H54 (cell line): ENCODE results near the gene CEP89.
A peak's percentile ranks its signal among the peaks of the same experiment; 100 is the strongest.
"Not testable (repeated sequence)": the region's sequence is repeated elsewhere in the genome, so short reads cannot be mapped to it uniquely, and the experiment has no call there.

ENCODE experiments used
- DNase-seq: peaks from one replicate; pipeline ENCODE4 v3.0.0; 2011; ENCODE audit warnings: low spot score, mixed read lengths; ENCODE audit not compliant: insufficient read length
- FAIRE-seq: peaks from 3 replicates; lab custom pipeline; 2011; peaks lifted over from hg19 to GRCh38; lab: Jason Lieb, UNC
- POLR2A ChIP-seq: IDR thresholded peaks from 2 replicates; pipeline ENCODE4 v1.6.1; 2011; ENCODE audit warnings: low read depth, mild to moderate bottlenecking, low read length

The CEP89 gene

GRCh38 chr19:32971715-32972540, at the start of gene CEP89, which contains the start of gene FAAP24:
Gene CEP89, minus strand, starts transcription at chr19:32971958. Its CDS starts 84 bp downstream, at chr19:32971874.
Gene FAAP24, plus strand, starts transcription at chr19:32972242. Its CDS starts 955 bp downstream, at chr19:32973197.
- peak; percentile 91 for FAIRE-seq
- TF ChIP-seq POLR2A, result peak; percentile 79
- peak; percentile 99 for DNase-seq

DNA sequence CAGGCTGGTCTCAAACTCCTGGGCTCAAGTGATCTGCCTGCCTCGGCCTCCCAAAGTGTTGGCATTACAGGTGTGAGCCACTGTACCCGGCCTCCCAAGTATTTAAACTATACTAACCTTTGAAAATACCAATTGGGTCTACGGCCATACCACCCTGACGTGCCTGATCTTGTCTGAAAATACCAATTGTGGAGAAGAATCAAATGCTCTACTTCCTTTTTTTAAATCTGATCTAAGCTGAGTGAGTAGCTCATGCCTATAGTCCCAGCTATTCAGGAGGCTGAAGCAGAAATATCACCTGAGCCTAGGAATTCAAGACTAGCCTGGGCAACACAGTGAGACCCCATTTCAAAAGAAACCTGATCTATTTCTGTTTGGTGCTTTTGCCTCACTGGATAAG, 39.1 kb upstream of the CEP89 start:
- not testable (repeated sequence) for DNase-seq, FAIRE-seq

DNA sequence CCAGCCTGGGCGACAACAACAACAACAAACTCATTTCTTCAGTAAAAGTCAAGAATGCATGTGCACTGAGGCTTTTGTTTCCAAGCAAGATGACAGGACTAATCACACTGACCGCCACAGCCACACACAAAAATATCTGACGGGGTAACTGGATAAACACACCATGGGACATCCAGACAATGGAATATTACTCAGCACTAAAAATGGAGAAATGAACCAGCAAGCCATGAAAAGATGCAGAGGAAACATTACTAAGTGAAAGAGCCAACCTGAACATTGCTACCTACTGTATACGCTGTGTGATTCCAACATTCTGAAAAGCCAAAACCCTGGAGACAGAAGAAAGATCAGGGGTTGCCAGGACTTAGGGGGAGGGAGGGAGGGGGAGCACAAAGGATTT, 37.0 kb upstream of the CEP89 start:
- DNase-seq (no peak), FAIRE-seq (no peak)
- no peak for TF ChIP-seq POLR2A

GRCh38 chr19:33005440-33005839, 33.7 kb upstream of the CEP89 start:
- no peak for DNase-seq
- TF ChIP-seq POLR2A, result no peak
- FAIRE-seq, result no peak

DNA sequence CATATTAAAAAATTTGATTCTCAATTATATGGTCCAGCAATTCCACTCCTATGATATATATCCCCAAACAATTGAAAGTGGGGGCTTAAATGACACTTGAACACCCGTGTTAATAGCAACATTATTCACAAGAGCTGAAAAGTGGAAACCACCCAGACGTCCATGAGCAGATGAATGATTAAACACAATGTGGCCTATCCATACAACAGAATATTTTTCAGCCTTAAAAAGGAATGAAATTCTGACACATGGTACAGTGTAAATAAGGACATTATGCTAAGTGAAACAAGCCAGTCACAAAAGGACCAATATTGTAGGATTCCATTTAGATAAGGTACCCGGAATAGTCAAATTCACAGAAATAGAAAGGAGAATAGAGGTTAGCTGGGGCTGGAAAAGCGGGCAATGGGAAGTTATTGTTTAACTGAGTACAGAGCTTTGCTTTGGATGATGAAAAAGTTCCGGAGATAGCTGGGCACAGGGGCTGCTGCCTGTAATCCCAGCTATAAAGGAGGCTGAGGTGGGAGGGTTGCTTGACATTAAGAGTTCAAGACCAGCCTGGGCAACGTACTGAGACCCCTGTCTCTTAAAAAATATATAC, 31.8 kb upstream of the CEP89 start:
- FAIRE-seq, DNase-seq: not testable (repeated sequence)

- not testable (repeated sequence) for DNase-seq, FAIRE-seq
Measured at GRCh38 chr19:33002126-33002865, 30.5 kb upstream of the CEP89 start.

- FAIRE-seq (no peak), DNase-seq (no peak)
- no peak for TF ChIP-seq POLR2A
Measured at GRCh38 chr19:33000910-33001309, 29.2 kb upstream of the CEP89 start.

GRCh38 chr19:33000510-33000909, 28.8 kb upstream of the CEP89 start:
- no peak for DNase-seq
- no peak for FAIRE-seq
- TF ChIP-seq POLR2A, result no peak

- FAIRE-seq (no peak), DNase-seq (no peak)
- no peak for TF ChIP-seq POLR2A
Measured at GRCh38 chr19:32998722-32999121, 27.0 kb upstream of the CEP89 start.

GRCh38 chr19:32997716-32998355, 26.1 kb upstream of the CEP89 start:
- no peak for TF ChIP-seq POLR2A
- FAIRE-seq (no peak), DNase-seq (no peak)

GRCh38 chr19:32997061-32997464, 25.3 kb upstream of the CEP89 start:
- FAIRE-seq, DNase-seq: not testable (repeated sequence)

DNA sequence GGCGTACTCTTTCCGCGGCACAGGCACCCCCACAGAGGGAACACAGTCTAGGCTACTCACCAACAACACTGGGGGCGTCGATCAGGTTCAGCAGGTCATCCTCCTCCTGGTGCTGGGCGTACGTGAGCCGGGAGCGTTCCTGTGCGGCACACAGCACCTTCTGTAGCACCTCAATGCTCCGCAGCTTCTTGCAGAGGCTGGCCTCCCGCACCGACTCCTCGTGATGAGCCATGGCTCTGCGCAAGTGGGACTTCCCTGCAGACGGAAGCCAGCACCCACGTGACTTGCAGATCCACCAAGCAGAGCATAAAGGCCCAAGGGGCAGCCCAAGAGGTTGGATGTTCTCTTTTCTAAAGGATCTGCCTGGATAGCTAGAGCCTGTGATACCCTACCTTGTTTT, 24.2 kb upstream of the CEP89 start:
- DNase-seq, FAIRE-seq: not testable (repeated sequence)

DNA sequence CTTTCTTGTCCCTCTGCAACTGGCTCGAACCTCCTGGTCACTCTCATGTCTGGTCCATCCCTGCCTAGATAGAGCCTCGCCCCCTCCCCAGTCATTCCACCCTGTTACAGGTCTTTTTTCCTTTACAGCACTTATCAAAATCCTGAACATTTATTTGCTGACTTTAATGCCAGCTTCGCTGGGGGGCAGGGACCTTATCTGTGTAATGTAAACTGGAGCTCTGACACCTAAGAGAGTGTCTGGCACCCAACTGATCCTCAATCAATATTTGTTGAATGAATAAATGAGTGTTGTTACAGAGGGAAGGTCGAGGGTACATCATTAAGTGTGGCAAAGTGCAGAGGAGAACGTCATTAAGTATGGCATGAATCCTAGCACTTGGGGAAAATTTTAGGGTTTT, 17.0 kb upstream of the CEP89 start:
- TF ChIP-seq POLR2A, result no peak
- no peak for DNase-seq

DNA sequence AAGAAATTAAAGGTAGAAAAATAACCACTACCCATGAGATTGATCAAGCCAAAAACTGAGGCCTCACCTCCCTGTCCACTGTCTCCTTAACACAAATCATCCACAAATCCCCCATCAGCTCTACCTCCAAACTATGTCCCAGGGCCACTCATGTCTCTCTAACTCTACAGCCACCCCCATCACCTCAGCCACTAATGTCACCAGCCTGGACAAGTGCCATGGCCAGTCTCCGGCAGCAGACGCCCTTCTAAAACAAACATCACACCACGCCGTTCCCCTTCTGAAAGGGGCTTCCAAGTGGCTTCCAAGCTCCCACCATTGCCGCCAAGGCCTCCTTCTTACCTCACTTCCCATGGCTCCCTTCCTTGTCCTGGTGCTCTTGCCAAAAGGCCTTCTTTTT, 16.5 kb upstream of the CEP89 start:
- FAIRE-seq, result not testable (repeated sequence)

More for the DNA sequence above, 17.0 kb upstream of the CEP89 start:
- FAIRE-seq, result no peak

DNA sequence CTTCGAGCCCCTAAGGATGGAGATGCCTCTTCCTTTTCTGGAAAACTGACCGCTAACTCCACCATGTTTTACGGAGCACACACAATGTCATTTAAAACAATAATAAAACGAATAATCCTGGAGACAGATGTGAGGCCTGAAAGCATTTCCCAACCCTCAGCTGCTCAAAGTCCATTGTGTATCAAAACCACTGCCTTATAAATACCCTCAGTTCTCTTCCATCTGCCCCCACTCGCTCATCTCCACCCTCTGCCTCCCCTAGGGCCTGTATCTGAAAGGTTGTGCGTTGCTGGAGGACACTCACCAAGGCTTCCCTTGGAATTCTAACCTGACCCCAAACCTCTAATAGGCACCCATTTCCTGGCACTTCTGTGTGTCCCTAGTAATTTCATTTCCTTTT, 10.7 kb upstream of the CEP89 start:
- FAIRE-seq, DNase-seq: not testable (repeated sequence)

More for the DNA sequence above, 16.5 kb upstream of the CEP89 start:
- not testable (repeated sequence) for DNase-seq

DNA sequence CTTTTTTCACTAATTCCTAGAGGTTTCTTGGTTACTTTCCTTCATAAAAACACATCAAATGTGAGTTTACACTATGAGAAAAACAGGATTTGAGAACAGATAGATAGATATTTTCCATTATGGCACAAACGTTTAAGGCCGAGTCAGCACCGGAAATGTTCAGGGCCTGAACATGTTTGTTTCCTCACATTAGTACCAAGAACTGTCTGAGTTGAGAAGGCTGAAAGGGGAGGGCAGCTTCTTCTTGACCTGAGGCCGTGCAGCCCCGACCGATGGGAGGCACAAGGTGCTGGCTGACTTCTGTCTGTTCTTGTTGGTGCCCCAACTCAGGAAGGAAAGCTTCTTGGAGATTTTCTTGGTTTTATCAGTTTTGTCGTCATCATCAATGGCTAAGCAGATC, 8.0 kb upstream of the CEP89 start:
- FAIRE-seq, DNase-seq: not testable (repeated sequence)

- FAIRE-seq, DNase-seq: not testable (repeated sequence)
Measured at GRCh38 chr19:32977813-32978212, 6.1 kb upstream of the CEP89 start.
